Myometrial cell (primary cell): ENCODE measurements around the gene PAQR9. TPM values are rescaled to one million over a fixed set of nuclear protein-coding genes. Genes with fewer than 3 reads are reported as not detected.

Experiments used
- total RNA-seq: library from RNA; depleted of rRNA; stranded (reverse); fragments of >200 nt; gene quantifications from 2 replicates; pipeline ENCODE4 v1.2.3, GENCODE V29; 2015

Gene PAQR9
- total RNA-seq = not detected in 2 replicates

GRCh38 chr3:142963516-142964448 lies at the start of gene PAQR9:
Gene PAQR9, minus strand, starts transcription at chr3:142963674. Its CDS starts 338 bp downstream, at chr3:142963336.

GRCh38 chr3:143001369-143002082 lies 38.1 kb upstream of the PAQR9 start, which contains the start of gene U2SURP:
Gene U2SURP, plus strand, starts transcription at chr3:143001570. Its CDS starts 59 bp downstream, at chr3:143001629.

Other genes with a start within 250 kb of the PAQR9 start
- gene TRPC1, start 239.6 kb downstream of the PAQR9 start, total RNA-seq = 7.3 and 21.0 TPM in 2 replicates
- gene PCOLCE2, start 74.6 kb downstream of the PAQR9 start, total RNA-seq = 4.4 TPM in 1 of 2 replicates, not detected in the other
- gene U2SURP, start 37.9 kb upstream of the PAQR9 start, total RNA-seq = 40.4 and 45.4 TPM in 2 replicates
- gene CHST2, start 156.1 kb upstream of the PAQR9 start, total RNA-seq = 20.0 and 21.3 TPM in 2 replicates